22Rv1 (cell line): Measurements from ENCODE around the gene FAM83G.

ENCODE experiments used
- H3K27ac ChIP-seq: fragments of 450-650 bp; 2 replicates; pipeline ENCODE4 v1.5.1; 2017
- ZFX ChIP-seq: fragments of 450-650 bp; IDR thresholded peaks from 2 replicates; pipeline ENCODE4 v1.6.1; 2017; ENCODE audit warnings: antibody characterized with exemption, borderline replicate concordance
- TF ChIP-seq, protein P1 (sequence below): fragments of 450-650 bp; IDR thresholded peaks from 2 replicates; pipeline ENCODE4 v1.5.1; 2017; ENCODE audit warnings: mild to moderate bottlenecking

The FAM83G gene

DNA sequence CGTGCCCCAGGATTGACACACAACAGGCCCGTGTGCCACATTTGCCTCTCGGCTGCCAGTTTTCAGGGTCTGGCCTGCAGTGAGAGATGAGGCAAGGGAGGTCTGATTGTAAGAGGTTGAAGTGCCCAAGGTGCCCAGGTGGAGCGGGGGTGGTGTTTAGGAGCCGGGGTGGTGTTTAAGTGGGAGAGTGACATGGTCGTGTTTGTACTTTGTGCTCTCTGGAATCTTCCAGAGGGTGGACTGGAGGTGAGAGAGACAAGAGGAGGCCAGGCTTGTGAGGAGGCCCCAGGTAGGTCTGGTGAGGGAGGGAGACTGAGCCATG lies 42.1 kb downstream of the FAM83G start:
- H3K27ac ChIP-seq: no peak overlapping the region
- TF ChIP-seq ZFX: no peak
- TF ChIP-seq, protein P1, sequence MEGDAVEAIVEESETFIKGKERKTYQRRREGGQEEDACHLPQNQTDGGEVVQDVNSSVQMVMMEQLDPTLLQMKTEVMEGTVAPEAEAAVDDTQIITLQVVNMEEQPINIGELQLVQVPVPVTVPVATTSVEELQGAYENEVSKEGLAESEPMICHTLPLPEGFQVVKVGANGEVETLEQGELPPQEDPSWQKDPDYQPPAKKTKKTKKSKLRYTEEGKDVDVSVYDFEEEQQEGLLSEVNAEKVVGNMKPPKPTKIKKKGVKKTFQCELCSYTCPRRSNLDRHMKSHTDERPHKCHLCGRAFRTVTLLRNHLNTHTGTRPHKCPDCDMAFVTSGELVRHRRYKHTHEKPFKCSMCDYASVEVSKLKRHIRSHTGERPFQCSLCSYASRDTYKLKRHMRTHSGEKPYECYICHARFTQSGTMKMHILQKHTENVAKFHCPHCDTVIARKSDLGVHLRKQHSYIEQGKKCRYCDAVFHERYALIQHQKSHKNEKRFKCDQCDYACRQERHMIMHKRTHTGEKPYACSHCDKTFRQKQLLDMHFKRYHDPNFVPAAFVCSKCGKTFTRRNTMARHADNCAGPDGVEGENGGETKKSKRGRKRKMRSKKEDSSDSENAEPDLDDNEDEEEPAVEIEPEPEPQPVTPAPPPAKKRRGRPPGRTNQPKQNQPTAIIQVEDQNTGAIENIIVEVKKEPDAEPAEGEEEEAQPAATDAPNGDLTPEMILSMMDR: no peak

DNA sequence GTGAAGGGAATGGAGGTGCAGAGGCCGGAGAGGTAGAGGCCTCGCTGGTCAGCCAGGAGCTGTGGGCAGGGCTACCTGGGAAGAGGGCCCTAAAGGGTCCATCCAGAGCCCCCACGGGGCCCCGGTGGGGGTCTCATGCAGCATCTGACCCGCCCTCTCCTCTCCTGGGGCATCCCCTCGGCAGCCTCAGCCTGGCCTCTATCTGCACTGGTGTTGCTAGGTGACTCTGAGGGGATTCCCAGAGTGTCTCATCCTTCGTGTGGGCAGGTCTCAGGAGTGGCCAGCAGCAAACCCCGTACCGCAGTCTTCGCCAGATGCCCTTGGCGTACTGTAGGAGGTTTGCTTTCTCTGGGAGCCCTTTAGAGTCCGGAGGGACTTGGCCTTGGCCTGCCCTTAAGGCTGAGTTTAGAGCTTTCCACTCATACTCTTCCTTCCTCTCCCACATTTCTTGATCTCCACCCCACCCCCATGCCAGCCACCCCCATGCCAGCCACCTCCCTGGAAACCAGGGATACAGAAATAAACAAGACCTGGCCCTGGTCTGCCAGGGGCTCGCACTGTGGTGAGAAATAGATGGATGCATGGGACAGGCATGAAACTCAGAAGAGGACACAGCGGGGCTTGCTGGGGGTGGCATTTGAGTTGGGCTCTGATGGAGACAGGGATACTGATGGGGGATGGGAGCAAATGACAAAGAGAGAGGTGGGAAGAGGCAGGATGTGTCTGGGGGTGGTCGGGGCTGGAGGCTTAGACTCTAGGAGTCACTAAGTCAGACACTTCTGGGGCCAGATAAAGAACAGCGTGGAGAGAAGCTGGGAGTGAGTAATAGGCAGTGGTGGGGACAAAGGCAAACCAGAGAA lies 42.7 kb downstream of the FAM83G start:
- no peak for TF ChIP-seq ZFX
- TF ChIP-seq, protein P1: no peak
- no peak overlapping the region for H3K27ac ChIP-seq

DNA sequence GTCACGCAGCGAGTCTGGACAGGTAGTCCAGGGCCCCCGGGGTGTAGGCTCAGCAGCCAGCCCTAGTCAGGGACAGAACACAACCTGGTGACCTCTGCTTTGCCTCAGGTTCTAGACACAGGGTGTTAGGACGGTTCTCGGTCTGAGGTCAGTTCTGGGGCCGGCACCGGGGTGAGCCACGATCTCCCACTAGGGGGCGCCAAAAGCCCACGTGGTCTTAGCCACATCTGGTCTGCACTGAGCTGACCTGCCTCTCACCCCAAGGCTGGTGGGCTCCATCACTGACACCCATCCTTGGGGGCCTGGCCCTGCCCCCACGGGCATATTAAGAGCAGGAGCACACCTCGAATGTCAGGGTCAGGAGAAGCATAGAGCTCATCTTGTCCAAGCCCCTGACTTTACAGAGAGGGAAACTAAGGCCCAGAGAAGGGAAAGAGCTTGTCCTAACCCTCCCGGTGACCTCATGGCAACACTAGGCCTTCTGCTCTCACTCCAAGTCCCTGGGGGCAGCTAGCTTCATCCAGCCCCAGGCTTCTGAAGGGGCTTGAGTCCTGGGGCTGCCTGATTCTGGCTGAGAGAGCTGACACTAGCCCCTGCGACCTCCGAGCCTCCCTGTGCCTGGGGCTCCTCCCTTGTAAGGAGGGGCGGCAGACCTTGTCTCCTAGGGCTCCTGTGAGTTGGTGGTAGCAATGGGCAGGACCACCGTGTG lies 43.6 kb downstream of the FAM83G start:
- TF ChIP-seq ZFX: no peak
- TF ChIP-seq, protein P1: peak; percentile 91
- H3K27ac ChIP-seq: no peak overlapping the region

DNA sequence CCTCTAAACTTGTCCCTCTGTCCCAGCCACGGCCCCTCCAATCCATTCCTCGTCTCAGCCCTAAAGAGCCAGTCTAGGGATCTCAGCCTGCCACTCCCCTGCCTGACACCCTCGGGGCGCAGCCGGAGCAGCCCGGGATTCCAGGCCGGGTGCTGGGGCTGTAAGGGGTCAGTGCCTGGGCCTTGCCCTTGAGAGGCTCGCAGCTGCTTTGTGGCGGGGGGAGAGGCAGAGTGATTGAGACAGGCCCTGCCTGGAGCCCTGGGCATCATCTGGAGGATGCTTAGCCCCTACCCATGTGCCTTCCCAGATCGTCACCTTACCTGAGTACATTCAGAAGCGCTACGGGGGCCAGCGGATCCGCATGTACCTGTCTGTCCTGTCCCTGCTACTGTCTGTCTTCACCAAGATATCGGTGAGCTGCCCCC lies 44.3 kb downstream of the FAM83G start:
- no peak overlapping the region for H3K27ac ChIP-seq
- TF ChIP-seq ZFX: no peak
- TF ChIP-seq, protein P1: no peak

DNA sequence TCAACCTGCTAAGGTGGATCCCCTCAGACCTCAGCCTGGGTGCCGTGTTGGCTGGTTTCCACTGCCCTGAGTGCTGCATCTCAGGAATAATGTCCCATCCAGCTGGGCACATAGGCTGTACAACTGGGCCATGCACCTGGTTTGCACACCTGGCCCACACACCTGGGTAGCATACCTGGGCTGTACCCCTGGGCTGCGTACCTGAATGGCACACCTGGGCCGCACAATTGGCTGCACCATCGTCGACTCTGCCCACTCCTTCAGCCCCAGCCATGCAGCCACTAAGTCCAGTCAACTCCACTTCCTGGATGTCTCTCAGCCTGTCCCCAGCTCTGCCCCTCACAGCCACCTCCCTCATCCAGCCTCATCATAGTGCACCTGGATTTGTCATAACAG lies 44.7 kb downstream of the FAM83G start:
- TF ChIP-seq, protein P1: no peak
- TF ChIP-seq ZFX: no peak

DNA sequence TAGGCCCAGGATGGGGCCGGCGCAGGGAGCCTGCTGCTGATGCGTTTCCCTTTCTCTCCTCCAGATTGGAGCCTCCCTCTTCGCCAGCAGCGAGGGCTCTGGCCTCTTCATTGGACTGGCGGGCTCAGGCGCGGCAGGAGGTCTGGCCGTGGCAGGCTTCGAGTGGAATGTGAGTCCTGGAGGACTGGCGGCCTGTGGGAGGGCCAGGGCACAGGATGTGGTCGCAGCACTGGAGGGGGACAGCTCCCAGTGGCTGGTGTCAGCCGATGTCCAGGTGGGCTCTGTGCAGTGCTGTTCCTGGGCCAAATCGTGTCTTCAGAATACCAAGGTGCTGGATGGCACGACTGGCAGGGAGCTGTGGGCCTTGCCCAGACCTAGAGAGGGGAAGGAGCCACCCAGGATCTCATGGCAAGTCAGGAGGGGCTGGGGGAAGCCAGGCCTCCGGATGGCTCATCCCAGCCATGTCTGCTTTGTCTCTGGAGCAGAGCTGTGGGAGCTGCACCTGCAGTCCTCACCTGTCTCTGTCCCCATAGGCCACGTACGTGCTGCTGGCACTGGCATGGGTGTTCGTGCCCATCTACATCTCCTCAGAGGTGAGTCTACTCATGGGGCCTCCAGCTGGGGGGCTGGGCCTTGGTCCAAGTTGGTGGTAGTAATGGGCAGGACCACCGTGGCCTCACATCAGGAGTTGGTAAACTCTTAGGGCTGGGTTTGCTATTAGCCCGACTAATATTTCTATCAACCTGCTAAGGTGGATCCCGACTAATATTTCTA lies 45.3 kb downstream of the FAM83G start:
- TF ChIP-seq, protein P1: no peak
- no peak for TF ChIP-seq ZFX
- no peak overlapping the region for H3K27ac ChIP-seq

More for the DNA sequence above, 44.7 kb downstream of the FAM83G start:
- H3K27ac ChIP-seq: no peak overlapping the region

DNA sequence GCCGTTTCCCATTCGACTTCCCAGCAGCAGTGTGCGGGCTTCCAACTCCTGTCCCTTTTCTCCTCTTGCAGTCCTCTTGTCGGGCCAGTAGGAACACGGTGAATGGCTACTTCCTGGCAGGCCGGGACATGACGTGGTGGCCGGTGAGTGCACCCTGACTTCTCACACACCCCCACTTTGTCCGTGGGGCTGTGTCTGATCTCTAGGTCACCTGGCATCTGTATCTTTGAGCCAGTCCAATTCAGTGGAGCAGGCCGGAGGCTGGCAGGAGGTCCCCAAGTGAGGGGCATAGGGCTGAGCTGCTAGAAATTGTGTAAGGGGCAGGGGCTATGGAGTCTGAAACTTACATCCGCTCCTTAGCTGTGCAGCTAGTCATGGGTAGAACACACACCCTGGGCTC lies 46.0 kb downstream of the FAM83G start:
- no peak overlapping the region for H3K27ac ChIP-seq
- TF ChIP-seq, protein P1: no peak
- TF ChIP-seq ZFX: no peak
